Esophagus squamous epithelium (tissue), 5 donors: ENCODE data around the gene NKAIN4. TPM values are rescaled to one million over a fixed set of nuclear protein-coding genes. Genes with fewer than 3 reads are reported as not detected.
A peak's percentile ranks its signal among the peaks of the same experiment; 100 is the strongest.

Source experiments
- DNase-seq: peaks from one replicate; lab custom pipeline; 2025; lab: John Stamatoyannopoulos, UW
- H3K27ac ChIP-seq, 4 donors: fragments of 200-600 bp; sonication (generic); one replicate each; pipeline ENCODE4 v1.5.1; 2016 to 2019; ENCODE audit warnings: mild to moderate bottlenecking in 1 of 4
- H3K27me3 ChIP-seq, 4 donors: fragments of 200-600 bp; sonication (generic); 1 replicate in 3 of 4; 2 replicates in 1 of 4; pipeline versions ENCODE4 v1.5.1 to v1.6.0; 2017 to 2021; ENCODE audit warnings: antibody characterized with exemption in 1 of 4
- H3K36me3 ChIP-seq, 3 donors: fragments of 200-600 bp; sonication (generic); one replicate each; pipeline ENCODE4 v1.5.1; 2016 to 2019
- H3K4me1 ChIP-seq, 3 donors: fragments of 200-600 bp; sonication (generic); one replicate each; pipeline ENCODE4 v1.5.1; 2017 to 2019
- H3K4me3 ChIP-seq, 4 donors: fragments of 200-600 bp; sonication (generic); 1 replicate in 3 of 4; 2 replicates in 1 of 4; pipeline ENCODE4 v1.5.1; 2016 to 2019; ENCODE audit warnings: mild to moderate bottlenecking in 2 of 4, moderate library complexity in 1 of 4
- H3K9me3 ChIP-seq, 3 donors: fragments of 200-600 bp; sonication (generic); one replicate each; pipeline ENCODE4 v1.5.1; 2016 to 2019
- POLR2A ChIP-seq, 4 donors: fragments of 450-650 bp; IDR thresholded peaks; one replicate each; pipeline ENCODE4 v1.6.1; 2017; ENCODE audit warnings: antibody characterized with exemption in 4 of 4, mild to moderate bottlenecking in 4 of 4, moderate library complexity in 3 of 4
- WGBS, 2 donors: methylation state at CpG; one replicate each; pipeline ENCODE4 v1.1.5; 2018; 5-methylcytosine and 5-hydroxymethylcytosine counted together
- intact Hi-C: fragments of 100-400 bp; cut with DNase I; formaldehyde crosslinking; loops from one replicate; pipeline ENCODE4 v1.15.0; 2022
- total RNA-seq, 4 donors: library from RNA; depleted of rRNA; stranded (reverse); fragments of >200 nt; gene quantifications; one replicate each; pipeline ENCODE4 v1.1.0, GENCODE V29; 2016
- TF ChIP-seq, protein P1 (sequence below), 6 experiments: fragments of 450-650 bp in 4 of 6; fragments of 200-600 bp in 2 of 6; sonication (generic) in 2 of 6; IDR thresholded peaks; one replicate each; pipeline ENCODE4 v1.5.1; 2016 to 2019; ENCODE audit warnings: antibody characterized with exemption in 6 of 6, mild to moderate bottlenecking in 4 of 6, moderate library complexity in 4 of 6
- donor health status: DM: yes; HTN: yes; CAD: no.

NKAIN4 gene
- total RNA-seq, 4 donors from 2014 or later, result not detected

DNA sequence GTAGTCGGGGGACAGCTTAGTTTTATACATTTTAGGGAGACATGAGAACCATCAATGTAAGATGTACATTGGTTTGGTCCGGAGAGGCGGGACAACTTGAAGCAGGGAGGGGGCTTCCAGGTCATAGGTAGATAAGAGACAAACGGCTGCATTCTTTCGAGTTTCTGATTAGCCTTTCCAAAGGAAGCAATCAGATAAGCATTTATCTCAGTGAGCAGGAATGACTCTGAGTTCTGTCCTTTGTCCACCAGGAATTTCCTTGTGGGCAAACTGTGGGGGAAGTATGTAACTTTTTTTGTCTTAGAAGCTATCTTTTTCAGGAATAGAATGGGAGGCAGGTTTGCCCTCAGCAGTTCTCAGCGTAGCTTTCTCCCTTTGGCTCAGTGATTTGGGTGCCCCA is 39.7 kb downstream of the NKAIN4 start:
- Histone ChIP-seq H3K27ac (no peak overlapping the region), H3K36me3 (peaks cover 0 to 53% (median 9%) of the 10 kb centered on the region in 3 donors), H3K4me1 (peaks cover 24 to 68% (median 34%) of the 10 kb centered on the region in 3 donors), H3K9me3 (no peaks in the 10 kb centered on the region), H3K4me3 (peak overlapping the region in 2 of 4 donors; percentile 92 to 97), H3K27me3 (peaks cover 0 to 10% (median 0%) of the 10 kb centered on the region in 4 donors)
- intact Hi-C loops, result no loop called here
- no peak for DNase-seq
- TF ChIP-seq, protein P1, sequence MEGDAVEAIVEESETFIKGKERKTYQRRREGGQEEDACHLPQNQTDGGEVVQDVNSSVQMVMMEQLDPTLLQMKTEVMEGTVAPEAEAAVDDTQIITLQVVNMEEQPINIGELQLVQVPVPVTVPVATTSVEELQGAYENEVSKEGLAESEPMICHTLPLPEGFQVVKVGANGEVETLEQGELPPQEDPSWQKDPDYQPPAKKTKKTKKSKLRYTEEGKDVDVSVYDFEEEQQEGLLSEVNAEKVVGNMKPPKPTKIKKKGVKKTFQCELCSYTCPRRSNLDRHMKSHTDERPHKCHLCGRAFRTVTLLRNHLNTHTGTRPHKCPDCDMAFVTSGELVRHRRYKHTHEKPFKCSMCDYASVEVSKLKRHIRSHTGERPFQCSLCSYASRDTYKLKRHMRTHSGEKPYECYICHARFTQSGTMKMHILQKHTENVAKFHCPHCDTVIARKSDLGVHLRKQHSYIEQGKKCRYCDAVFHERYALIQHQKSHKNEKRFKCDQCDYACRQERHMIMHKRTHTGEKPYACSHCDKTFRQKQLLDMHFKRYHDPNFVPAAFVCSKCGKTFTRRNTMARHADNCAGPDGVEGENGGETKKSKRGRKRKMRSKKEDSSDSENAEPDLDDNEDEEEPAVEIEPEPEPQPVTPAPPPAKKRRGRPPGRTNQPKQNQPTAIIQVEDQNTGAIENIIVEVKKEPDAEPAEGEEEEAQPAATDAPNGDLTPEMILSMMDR (IDR thresholded peaks at IDR 0.05), result no peak
- TF ChIP-seq POLR2A (IDR thresholded peaks at IDR 0.05), result no peak
- WGBS, 2 donors, result 47 to 48% methylated on average over 6 of the region's 6 CpGs

DNA sequence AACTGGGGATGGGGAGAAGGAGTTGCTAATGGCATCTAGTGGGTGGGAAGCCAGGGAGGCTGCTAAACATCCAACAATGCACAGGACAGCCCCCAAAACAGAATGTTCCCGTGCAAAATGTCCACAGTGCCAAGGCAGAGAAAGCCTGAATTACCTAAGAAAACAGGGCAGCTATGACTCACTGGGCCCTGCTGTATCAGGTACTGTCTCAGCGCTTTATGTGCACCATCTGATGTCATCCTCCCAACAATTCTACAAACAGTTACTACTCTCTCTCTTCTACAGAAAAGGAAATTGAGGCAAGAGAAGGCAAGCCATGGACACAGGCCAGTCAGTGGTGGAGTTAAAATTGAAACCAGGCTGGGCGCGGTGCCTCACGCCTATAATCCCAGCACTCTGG is 41.5 kb downstream of the NKAIN4 start:
- Histone ChIP-seq H3K4me1 (peaks cover 27 to 71% (median 34%) of the 10 kb centered on the region in 3 donors), H3K36me3 (peaks cover 0 to 70% (median 9%) of the 10 kb centered on the region in 3 donors), H3K4me3 (no peak overlapping the region), H3K9me3 (no peaks in the 10 kb centered on the region), H3K27me3 (no peaks in the 10 kb centered on the region), H3K27ac (no peak overlapping the region)
- intact Hi-C loops, result no loop called here
- no peak for DNase-seq
- no peak for TF ChIP-seq POLR2A (IDR thresholded peaks at IDR 0.05)
- TF ChIP-seq, protein P1 (IDR thresholded peaks at IDR 0.05), result no peak
- WGBS, 2 donors, result 50 to 60% methylated on average over 5 of the region's 5 CpGs

DNA sequence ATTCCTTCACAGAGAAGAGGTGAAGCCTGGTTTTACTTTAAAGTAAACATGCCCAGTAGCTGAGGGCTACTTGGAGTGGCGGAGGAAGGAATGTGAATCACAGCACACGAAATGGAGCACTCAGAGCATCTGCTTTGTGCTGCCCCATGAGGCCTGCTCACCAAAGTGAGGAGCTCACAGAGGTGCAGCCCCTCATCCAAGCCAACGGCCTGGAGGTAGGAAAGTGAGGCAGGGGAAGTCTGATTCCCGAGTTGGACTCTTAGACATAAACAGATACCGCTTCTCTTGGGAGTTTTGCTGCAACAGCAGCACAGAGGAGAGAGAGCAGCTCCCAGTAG is 41.9 kb downstream of the NKAIN4 start:
- 71 to 72% methylated on average over 5 of the region's 5 CpGs for whole genome bisulfite sequencing, 2 donors
- no peaks in the 10 kb centered on the region for H3K27me3 ChIP-seq
- H3K27ac ChIP-seq, result no peak overlapping the region
- intact Hi-C loops, result no loop called here
- DNase-seq, result no peak
- H3K4me1 ChIP-seq, result peaks cover 27 to 74% (median 34%) of the 10 kb centered on the region in 3 donors
- no peaks in the 10 kb centered on the region for H3K9me3 ChIP-seq
- H3K4me3 ChIP-seq, result no peak overlapping the region
- TF ChIP-seq, protein P1 (IDR thresholded peaks at IDR 0.05), result no peak
- no peak for TF ChIP-seq POLR2A (IDR thresholded peaks at IDR 0.05)
- H3K36me3 ChIP-seq, result peaks cover 0 to 74% (median 9%) of the 10 kb centered on the region in 3 donors

DNA sequence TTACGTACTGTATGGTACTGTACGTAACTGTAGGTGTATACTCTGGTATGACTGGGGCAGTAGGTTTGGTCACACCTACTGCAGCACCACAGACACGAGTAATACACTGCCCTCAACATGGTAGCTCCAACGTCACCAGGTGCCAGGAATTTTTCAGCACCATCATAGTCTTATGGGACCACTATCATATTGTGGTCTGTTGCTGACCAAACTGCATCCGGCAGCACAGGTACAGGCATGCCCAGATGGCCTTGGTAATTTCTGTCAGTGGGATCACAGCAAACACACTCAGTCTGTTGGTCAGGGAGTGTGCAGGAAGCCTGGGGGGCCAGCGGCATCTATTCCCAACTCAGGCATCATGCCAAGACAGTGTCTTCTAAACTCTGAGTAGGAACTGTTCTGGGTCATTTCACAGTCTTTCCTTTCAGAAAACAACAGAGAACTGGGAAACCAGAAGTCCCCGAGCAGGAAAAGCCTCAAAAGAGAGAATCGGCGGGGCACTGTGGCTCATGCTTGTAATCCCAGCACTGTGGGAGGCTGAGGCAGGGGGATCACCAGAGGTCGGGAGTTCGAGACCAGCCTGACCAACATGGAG is 44.2 kb downstream of the NKAIN4 start:
- H3K27me3 ChIP-seq, result no peaks in the 10 kb centered on the region
- no peak overlapping the region for H3K4me3 ChIP-seq
- intact Hi-C loops, result no loop called here
- peaks cover 18 to 76% (median 31%) of the 10 kb centered on the region in 3 donors for H3K4me1 ChIP-seq
- H3K27ac ChIP-seq, result no peak overlapping the region
- no peaks in the 10 kb centered on the region for H3K9me3 ChIP-seq
- TF ChIP-seq POLR2A (IDR thresholded peaks at IDR 0.05), result no peak
- TF ChIP-seq, protein P1 (IDR thresholded peaks at IDR 0.05), result no peak
- DNase-seq, result no peak
- peaks cover 0 to 97% (median 9%) of the 10 kb centered on the region in 3 donors for H3K36me3 ChIP-seq
- 80 to 84% methylated on average over 6 to 11 of the region's 11 CpGs for WGBS, 2 donors

DNA sequence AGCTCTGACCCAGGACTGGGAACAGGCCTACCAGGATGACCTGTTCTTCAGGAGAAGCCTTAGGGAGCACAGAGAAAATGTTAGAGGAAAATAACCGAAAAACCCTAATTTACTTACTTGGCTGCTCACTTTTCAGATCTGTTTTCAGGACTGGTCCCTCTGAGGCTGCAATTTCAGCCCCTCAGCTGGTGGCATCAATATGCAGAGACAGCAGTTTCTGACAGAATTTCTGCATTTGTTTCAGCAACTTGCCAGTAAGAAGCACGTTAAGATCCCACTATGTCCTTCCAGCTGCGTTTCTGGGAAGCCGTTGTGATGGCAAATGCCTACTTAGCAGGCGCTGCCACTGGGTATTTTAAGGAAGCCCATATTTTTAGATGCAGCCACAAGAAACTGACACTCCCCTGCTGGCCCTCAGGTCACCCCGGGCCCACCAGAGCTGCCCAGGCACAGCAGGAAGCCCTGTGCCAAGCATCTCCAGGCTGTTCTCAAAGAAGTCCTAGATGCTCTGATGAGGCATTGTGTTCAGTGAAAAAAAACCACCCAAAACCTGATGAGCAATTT is 45.8 kb downstream of the NKAIN4 start:
- H3K4me3 ChIP-seq, result no peak overlapping the region
- intact Hi-C loops, result no loop called here
- no peak overlapping the region for H3K27ac ChIP-seq
- H3K36me3 ChIP-seq, result peaks cover 7 to 100% (median 22%) of the 10 kb centered on the region in 3 donors
- no peaks in the 10 kb centered on the region for H3K9me3 ChIP-seq
- H3K27me3 ChIP-seq, result no peaks in the 10 kb centered on the region
- WGBS, 2 donors, result 69 to 84% methylated on average over 2 to 5 of the region's 6 CpGs
- peaks cover 7 to 59% (median 20%) of the 10 kb centered on the region in 3 donors for H3K4me1 ChIP-seq
- TF ChIP-seq, protein P1 (IDR thresholded peaks at IDR 0.05), result no peak
- no peak for TF ChIP-seq POLR2A (IDR thresholded peaks at IDR 0.05)
- no peak for DNase-seq
